GM15510 (cell line): ENCODE measurements around the gene WDR46.

Experiments used
- POLR2A ChIP-seq: IDR thresholded peaks from 3 replicates; pipeline ENCODE4 v1.6.1; 2011; ENCODE audit warnings: borderline replicate concordance; ENCODE audit not compliant: insufficient read length; ENCODE audit errors: extremely low read depth

WDR46 gene

DNA sequence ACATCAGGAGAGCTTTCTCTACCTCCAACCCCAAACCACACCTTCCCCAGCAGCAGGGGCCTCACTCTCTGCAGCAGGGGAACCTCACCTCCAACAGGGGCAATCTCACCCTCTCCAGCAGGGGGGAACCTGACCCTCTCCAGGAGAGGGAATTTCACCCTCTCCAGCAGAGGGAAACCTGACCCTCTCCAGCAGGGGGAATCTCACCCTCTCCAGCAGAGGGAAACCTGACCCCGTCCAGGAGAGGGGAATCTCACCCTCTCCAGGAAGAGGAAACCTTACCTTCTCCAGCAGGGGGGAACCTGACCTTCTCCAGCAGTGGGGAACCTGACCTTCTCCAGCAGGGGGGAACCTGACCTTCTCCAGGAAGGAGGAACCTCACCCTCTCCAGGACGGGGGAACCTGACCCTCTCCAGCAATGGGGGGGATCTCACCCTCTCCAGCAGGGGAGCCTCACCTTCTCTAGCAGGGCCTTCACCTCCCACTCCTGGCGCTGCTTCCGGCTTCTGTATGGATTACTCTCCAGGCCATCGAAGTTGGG lies 9.0 kb downstream of the WDR46 start:
- no peak for TF ChIP-seq POLR2A

DNA sequence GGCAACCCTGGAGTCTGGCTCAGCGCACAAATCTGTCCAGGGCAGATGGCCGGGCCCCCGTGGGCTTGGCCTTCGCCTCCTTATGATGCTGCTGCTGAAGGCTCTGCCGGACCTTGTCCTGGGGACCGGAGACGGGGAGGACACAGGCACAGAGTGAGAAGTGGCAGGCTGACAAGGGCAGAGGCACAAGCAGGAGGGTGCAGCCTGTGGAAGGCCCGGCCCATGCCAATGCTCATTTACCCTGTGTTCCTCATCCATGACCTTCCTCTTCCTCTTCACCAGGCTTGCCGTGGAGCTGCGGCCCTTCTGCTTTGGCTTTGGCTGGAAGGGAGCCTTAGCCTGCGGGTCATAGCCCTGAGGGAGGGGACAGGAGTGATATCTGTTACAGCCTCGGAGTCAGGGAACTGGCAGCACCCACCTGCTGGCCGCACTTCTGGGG lies 9.8 kb downstream of the WDR46 start:
- no peak for TF ChIP-seq POLR2A

DNA sequence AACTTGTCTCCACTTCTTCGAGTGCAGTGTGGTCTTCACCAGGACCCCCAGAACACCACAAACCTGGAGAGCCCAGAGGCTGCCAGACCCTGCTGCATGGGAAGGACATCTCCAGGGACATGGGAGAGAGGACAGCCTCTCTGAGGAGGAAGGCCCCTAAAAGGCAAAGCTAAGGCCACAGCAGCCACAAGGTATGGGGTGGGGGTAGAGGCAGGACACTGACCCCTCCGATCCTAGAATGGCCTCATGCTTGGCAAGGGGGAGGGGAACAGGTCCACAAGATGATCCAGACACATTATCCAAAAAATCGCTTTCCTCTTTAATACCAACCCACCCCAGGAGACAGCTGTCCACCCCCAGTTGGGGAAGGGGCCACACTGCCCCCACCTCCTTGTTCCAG lies 10.2 kb downstream of the WDR46 start:
- no peak for TF ChIP-seq POLR2A

DNA sequence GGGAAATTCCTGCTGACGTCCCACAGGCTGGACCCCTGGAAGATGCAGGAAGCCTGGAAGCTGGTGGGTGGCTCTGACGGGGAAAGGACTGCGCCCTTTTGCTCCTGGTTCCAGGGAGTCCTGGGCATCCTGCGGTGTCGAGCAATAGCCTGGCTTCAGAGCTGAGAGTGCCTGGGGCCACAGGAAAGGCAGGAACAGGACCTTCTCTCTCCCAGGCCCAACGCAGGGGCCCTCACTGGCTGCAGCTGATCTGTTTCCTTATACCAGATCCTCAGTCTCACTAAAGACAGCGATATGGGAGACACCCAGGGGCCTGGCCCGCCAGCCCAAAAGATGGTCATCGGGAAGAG lies 10.7 kb downstream of the WDR46 start:
- TF ChIP-seq POLR2A = no peak

DNA sequence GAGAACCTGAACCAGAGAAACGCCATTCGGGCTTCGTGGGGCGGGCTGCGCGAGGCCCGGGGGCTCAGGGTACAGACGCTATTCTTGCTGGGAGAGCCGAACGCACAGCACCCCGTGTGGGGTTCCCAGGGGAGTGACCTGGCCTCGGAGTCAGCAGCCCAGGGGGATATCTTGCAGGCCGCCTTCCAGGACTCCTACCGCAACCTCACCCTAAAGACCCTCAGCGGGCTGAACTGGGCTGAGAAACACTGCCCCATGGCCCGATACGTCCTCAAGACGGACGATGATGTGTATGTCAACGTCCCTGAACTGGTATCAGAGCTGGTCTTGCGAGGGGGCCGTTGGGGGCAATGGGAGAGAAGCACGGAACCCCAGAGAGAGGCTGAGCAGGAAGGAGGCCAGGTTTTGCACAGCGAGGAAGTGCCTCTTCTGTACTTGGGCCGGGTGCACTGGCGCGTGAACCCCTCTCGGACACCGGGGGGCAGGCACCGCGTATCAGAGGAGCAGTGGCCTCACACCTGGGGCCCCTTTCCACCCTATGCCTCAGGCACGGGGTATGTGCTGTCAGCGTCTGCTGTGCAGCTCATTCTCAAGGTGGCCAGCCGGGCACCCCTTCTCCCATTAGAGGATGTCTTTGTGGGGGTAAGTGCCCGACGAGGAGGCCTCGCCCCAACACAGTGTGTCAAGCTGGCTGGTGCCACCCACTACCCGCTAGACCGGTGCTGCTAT lies 11.2 kb downstream of the WDR46 start:
- TF ChIP-seq POLR2A = no peak

DNA sequence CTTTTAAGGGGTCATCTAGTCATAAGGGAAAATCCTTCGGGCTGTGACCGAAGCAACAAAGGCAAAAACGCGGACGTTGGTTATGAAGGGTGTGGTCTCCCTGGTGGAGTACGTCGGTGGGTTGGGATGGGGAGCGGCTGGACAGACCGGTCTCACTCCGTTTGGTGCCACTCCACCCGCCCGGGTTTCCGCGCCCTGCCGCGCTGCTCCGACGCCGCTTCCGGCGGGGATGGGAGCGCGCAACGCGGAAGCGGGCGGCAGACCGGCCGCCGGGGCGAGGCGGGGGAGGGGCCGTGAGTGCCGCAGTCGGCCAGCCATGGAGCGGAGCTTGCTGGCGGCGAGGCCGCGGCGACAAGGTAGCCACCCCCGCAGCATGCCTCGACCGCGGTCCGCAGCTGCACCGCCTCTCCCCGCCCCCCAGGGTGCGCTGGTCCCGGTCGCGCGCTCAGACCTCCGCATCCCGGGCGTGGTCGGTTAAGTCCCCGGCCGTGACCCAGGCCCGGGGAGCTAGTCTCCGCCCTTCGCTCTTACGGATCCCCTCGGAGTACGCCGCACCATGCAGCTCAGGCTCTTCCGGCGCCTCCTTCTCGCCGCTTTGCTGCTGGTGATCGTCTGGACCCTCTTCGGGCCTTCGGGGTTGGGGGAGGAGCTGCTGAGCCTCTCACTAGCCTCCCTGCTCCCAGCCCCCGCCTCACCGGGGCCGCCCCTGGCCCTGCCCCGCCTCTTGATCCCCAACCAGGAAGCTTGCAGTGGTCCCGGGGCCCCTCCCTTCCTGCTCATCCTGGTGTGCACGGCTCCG lies 12.0 kb downstream of the WDR46 start, which contains the start of gene B3GALT4:
Gene B3GALT4 (plus strand): TSS at position 260 of the 799 bp plus-strand sequence. CDS start 297 bp downstream, at position 557.
- peak; percentile 75 for TF ChIP-seq POLR2A

DNA sequence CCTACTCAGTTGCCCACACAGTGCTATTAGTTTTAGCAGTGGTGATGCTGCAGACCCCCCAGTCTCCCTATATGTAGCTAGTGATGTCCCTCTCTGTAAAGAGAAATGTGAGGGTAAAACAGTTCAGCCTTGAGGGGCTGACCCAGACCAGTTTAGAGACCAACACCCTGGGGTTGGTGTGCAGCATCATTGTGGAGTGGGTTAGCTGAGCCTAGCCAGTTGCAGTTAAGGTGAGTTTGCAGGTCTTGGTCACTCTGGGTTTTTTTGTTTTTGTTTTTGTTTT lies 12.5 kb downstream of the WDR46 start:
- TF ChIP-seq POLR2A = no peak

DNA sequence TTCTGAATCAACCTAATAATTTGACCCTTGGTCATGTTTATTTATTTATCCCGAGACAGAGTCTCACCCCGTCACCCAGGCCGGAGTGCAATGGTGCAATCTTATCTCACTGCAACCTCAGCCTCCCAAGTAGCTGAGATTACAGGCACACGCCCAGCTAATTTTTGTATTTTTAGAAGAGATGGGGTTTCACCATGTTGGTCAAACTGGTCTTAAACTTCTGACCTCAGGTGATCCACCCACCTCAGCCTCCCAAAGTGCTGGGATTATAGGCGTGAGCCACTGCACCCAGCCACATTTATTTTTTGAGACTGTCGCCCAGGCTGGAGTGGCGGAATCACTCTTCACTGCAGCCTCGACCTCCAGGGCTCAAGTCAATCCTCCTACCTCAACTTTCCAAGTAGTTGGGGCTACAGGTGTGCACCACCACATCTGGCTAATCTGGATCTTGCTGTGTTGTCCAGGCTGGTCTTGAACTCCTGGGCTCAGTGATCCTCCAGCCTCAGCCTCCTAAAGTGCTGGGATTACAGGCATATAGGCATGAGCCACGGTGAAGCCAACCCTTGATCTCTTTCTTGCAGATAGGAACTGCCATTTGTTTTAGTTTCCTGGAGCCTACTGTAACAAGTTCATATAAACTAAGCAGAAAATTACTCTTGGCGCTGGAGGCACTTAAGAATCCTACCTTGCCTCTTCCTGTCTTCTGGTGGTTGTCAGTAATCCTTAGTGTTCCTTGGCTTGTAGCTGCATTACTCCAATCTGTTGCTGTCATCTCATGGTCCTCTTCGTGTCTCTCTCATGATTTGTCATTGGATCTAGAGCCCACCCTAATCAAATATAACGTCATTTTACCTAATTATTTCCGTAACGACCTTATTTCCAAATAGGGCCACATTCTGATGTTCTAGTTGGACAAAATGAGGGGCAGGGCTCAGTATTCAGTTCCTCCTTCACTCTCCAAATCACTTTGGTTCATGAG lies 14.8 kb downstream of the WDR46 start:
- TF ChIP-seq POLR2A = no peak

DNA sequence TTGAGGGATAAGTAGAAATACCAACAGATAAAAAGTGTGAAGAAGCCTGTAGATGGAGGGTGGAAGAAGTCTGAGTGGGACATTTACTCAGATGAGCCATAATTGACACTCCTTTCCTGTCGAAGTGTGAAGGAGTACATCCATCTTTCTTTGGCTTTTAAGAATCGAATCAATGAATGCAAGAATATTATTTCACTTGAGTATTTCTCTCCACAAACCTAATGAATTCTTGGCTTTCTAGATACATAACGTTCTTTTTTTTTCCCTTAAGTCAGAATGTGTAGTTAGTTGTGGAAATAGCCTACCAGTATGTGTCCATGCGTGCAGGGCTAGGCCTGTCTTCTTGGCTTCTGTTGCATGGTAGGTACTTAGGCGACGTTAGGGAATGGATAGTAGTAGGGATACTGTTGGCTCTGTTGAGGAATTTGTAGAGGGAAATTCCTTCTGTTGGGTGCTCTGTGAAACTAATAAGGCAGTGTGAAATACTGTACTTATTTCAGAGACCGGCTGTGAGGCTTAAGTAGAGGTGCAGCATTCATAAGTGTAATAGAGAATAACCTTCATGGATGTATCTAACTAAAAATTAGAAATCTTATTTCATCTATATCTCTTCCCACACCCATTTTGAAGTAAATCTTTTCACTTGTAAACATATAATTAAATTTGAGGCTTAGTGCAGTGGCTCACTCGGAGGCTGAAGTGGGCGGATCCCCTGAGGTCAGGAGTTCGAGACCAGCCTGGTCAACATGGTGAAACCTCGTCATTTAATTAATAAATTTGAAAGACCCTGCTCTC lies 15.7 kb downstream of the WDR46 start:
- no peak for TF ChIP-seq POLR2A

DNA sequence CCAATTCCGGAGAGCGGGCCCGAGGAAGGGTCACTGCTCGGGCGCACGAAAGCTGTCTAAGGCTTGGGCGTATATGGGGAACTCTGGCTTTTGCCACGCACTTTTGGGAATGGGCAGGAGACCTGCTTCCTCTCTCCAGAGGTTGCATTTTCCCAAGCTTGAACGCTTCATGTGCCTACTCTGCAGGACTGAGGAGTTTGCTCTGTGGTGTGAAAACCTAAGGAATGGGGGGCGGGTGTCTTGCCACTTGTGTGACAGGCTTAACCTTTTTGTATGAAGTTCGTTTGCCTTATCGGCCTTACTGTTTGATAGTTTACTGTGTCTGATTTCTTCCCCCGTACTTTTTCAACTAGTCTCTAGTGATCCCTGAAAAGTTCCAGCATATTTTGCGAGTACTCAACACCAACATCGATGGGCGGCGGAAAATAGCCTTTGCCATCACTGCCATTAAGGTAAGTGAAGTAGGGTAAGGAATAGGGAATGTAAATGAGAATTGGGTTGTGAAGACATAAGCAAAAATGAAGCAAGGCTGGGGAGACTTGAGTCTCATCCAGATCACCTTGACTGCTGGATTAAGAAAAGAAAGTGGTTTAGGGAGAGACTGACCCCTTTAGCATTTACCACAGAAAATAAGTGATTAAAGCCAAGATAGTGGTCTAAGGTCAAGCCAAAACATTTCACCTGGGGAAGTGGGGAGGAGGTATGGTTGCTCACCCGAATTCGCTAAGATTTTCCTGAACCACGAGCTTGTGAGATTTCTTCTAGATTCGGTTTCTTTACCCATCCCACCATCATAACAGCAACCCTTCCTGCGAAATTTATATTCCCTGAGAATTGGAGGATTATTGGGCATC lies 16.5 kb downstream of the WDR46 start:
- no peak for TF ChIP-seq POLR2A

DNA sequence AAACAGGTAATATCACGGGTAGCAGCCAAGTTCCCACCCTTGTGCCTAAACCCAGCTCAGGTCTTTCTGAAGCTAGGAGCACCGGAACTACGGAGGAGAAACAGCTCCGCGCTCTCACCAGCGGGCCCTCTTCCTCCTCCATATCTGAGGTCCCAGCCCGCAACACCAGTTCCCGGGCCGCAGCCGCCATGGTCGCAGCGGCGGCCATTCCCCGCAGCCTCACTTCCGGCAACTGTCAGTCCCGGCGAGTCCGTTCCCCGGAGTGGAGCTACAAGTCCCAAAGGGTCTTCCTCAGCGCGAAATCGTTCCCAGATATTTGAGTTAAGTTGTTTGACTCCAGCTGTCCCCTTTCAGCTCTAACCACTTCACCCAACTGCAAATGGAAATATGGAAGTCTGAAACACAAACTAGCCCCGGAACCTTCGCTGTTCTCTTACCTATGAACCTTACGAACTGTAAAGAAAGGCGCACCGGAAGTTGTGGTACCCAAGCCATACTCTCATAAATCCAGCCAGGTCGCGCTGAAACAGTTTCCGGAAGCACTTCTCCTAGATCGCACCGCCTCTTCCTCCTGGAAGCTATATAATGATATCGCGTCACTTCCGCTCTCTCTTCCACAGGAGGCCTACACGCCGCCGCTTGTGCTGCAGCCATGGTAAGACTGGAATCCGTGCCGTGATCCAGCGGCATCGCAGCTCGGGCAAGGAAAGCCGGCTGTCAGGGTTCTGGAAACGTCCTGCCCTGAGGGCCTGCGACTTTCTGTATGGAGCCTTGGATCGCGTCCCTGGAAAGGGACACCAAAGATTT lies 17.4 kb downstream of the WDR46 start, which contains the start of the genes RPS18 and VPS52:
Gene RPS18 (plus strand): TSS at position 608 of the 807 bp plus-strand sequence. CDS start 45 bp downstream, at position 653.
Gene VPS52 (minus strand): TSS at position 409 of the 807 bp plus-strand sequence. CDS start 201 bp downstream, at position 208.
- peak; percentile 98 for TF ChIP-seq POLR2A

DNA sequence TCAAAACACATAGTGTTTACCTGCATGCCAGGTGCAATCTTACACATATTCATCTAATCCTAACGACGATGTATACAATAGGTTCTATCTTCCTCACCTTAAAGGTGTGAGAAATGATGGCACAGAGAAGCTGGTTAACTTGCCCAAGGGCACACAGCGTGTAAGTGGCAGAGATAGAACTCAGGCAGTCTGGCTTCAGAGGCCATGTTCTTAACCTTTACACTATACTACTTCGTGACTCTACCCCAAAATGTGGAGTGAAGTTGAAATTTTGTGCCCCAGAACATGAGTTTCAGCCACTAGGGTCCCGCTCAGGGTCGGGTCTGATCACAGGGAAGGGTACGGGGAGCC lies 17.9 kb downstream of the WDR46 start:
- TF ChIP-seq POLR2A = no peak
